ENCODE results near the gene SLC30A2. TPM values are rescaled to one million over a fixed set of nuclear protein-coding genes. Genes with fewer than 3 reads are reported as not detected.

The SLC30A2 gene
- total and polyA plus RNA-seq, 2 of the 13 experiments (the other 11 are each of a cell fraction or from before 2014, with no cell fraction given): not detected

GRCh38 chr1:26082020-26082350 is 36.1 kb upstream of the SLC30A2 start:
- Histone ChIP-seq H3K27me3 (ENCODE audit: control insufficient read depth in 1 of 2, insufficient read depth in 2 of 2, low read length in 2 of 2) (no peaks in the 10 kb centered on the region; a peak in 2 of 5 replicates), H3K36me3 (replicated peaks in 1 of 2; ENCODE audit: control insufficient read depth in 1 of 2, insufficient read depth in 2 of 2, low read length in 2 of 2) (no peaks in the 10 kb centered on the region), H3K4me2 (ENCODE audit: low read depth, low read length) (no peak overlapping the region), H3K79me2 (ENCODE audit: insufficient read depth, low read length) (no peaks in the 10 kb centered on the region), H3K9me3 (ENCODE audit: low read length) (no peaks in the 10 kb centered on the region), H2AFZ (ENCODE audit: low read length) (no peak overlapping the region), H3K4me3 (replicated peaks in 1 of 3; ENCODE audit: insufficient read depth in 1 of 3, low read depth in 2 of 3, low read length in 3 of 3) (no peak overlapping the region), H4K20me1 (ENCODE audit: insufficient read depth, low read length) (no peaks in the 10 kb centered on the region), H3K4me1 (ENCODE audit: insufficient read depth, low read length) (no peaks in the 10 kb centered on the region), H3K27ac (ENCODE audit: extremely low read length, insufficient read depth, low read length) (no peak overlapping the region), H3K9ac (ENCODE audit: insufficient read depth, low read depth, low read length) (no peak overlapping the region)
- no TSS peak for BruUV-seq (replicated peaks)
- ATAC-seq (no peak), DNase-seq (ENCODE audit: low spot score) (no peak), FAIRE-seq (no peak)
- no peak for TF ChIP-seq ARID5B (CRISPR knock-in tag; IDR thresholded peaks at IDR 0.05)
- no peak for TF ChIP-seq NFKB2 (CRISPR knock-in tag; IDR thresholded peaks at IDR 0.05; ENCODE audit: borderline replicate concordance)
- ChIA-PET CTCF (ENCODE audit: low intra/inter-chr PET ratio, low total read pairs) (no interaction called here), POLR2A (no interaction called here)
- in situ Hi-C loops (cut with HindIII; ENCODE audit: extremely low pct_ligation_motif_present, low pct_unique_long_range_greater_than_20kb) (no loop called here), intact Hi-C loops (cut with micrococcal nuclease; ENCODE audit: unreplicated experiment) (no loop called here)
- 13% methylated on average over 3 of the region's 3 CpGs for WGBS (ENCODE audit: low lambda C conversion rate)

- Histone ChIP-seq H3K36me3 (replicated peaks in 1 of 2; ENCODE audit: control insufficient read depth in 1 of 2, insufficient read depth in 2 of 2, low read length in 2 of 2) (no peaks in the 10 kb centered on the region), H3K9me3 (ENCODE audit: low read length) (no peaks in the 10 kb centered on the region), H3K4me2 (ENCODE audit: low read depth, low read length) (no peak overlapping the region), H3K79me2 (ENCODE audit: insufficient read depth, low read length) (no peaks in the 10 kb centered on the region), H4K20me1 (ENCODE audit: insufficient read depth, low read length) (no peaks in the 10 kb centered on the region), H3K9ac (ENCODE audit: insufficient read depth, low read depth, low read length) (no peak overlapping the region), H3K4me3 (replicated peaks in 1 of 3; ENCODE audit: insufficient read depth in 1 of 3, low read depth in 2 of 3, low read length in 3 of 3) (no peak overlapping the region), H2AFZ (ENCODE audit: low read length) (no peak overlapping the region), H3K27ac (ENCODE audit: extremely low read length, insufficient read depth, low read length) (no peak overlapping the region), H3K27me3 (ENCODE audit: control insufficient read depth in 1 of 2, insufficient read depth in 2 of 2, low read length in 2 of 2) (no peaks in the 10 kb centered on the region; a peak in 2 of 5 replicates), H3K4me1 (ENCODE audit: insufficient read depth, low read length) (no peaks in the 10 kb centered on the region)
- no peak for ATAC-seq
- WGBS (ENCODE audit: low lambda C conversion rate): 34% methylated on average over 8 of the region's 8 CpGs
- FAIRE-seq: no peak
- in situ Hi-C loops (cut with HindIII; ENCODE audit: extremely low pct_ligation_motif_present, low pct_unique_long_range_greater_than_20kb) (no loop called here), intact Hi-C loops (cut with micrococcal nuclease; ENCODE audit: unreplicated experiment) (no loop called here)
- ChIA-PET POLR2A (no interaction called here), CTCF (ENCODE audit: low intra/inter-chr PET ratio, low total read pairs) (no interaction called here)
- DNase-seq (ENCODE audit: low spot score): no peak
- BruUV-seq (replicated peaks): no TSS peak
- TF ChIP-seq PAXIP1 (CRISPR knock-in tag; conservative IDR thresholded peaks at IDR 0.05) (no peak), ZNF441 (CRISPR knock-in tag; IDR thresholded peaks at IDR 0.05; ENCODE audit: borderline replicate concordance) (no peak), ATF3 (CRISPR knock-in tag; IDR thresholded peaks at IDR 0.05) (no peak), NONO (IDR thresholded peaks at IDR 0.05) (no peak), NONO (CRISPR knock-in tag; conservative IDR thresholded peaks at IDR 0.05) (no peak), ZNF639 (CRISPR knock-in tag; conservative IDR thresholded peaks at IDR 0.05) (no peak), ZNF879 (CRISPR knock-in tag; IDR thresholded peaks at IDR 0.05) (no peak)
These were observed 35.5 kb upstream of the SLC30A2 start for GRCh38 chr1:26081267-26082019.
